SHP77 (cell line): ENCODE measurements around the gene HACD2.

Source experiments
- DNase-seq, 2 experiments: peaks; one replicate each; lab custom pipeline; 2025; lab: John Stamatoyannopoulos, UW

HACD2 gene

GRCh38 chr3:123481071-123481470, 103.8 kb downstream of the HACD2 start:
- DNase-seq = no peak

GRCh38 chr3:123480428-123480827, 104.4 kb downstream of the HACD2 start:
- DNase-seq = no peak

- DNase-seq = no peak
Measured at GRCh38 chr3:123479891-123480290, 105.0 kb downstream of the HACD2 start.

- DNase-seq = no peak
Measured at GRCh38 chr3:123478314-123478713, 106.5 kb downstream of the HACD2 start.

GRCh38 chr3:123476967-123477750, 107.7 kb downstream of the HACD2 start:
- peak; percentile 7 to 10 for DNase-seq

GRCh38 chr3:123475786-123476185, 109.1 kb downstream of the HACD2 start:
- no peak for DNase-seq

GRCh38 chr3:123471106-123471505, 113.7 kb downstream of the HACD2 start:
- no peak for DNase-seq

- no peak for DNase-seq
Measured at GRCh38 chr3:123469323-123469995, 115.4 kb downstream of the HACD2 start.

GRCh38 chr3:123467046-123467445, 117.8 kb downstream of the HACD2 start:
- DNase-seq = no peak

- DNase-seq = no peak
Measured at GRCh38 chr3:123464211-123464610, 120.6 kb downstream of the HACD2 start.

GRCh38 chr3:123459862-123460261, 125.0 kb downstream of the HACD2 start:
- no peak for DNase-seq

GRCh38 chr3:123458255-123458654, 126.6 kb downstream of the HACD2 start:
- no peak for DNase-seq

GRCh38 chr3:123457841-123458240, 127.0 kb downstream of the HACD2 start:
- DNase-seq = no peak

- DNase-seq = no peak
Measured at GRCh38 chr3:123453675-123454074, 131.2 kb downstream of the HACD2 start.

GRCh38 chr3:123451186-123451585, 133.7 kb downstream of the HACD2 start:
- DNase-seq = no peak

GRCh38 chr3:123449997-123450604, 134.8 kb downstream of the HACD2 start:
- DNase-seq = no peak

GRCh38 chr3:123449102-123449996, 135.5 kb downstream of the HACD2 start:
- no peak for DNase-seq

- DNase-seq = no peak
Measured at GRCh38 chr3:123448536-123449101, 136.2 kb downstream of the HACD2 start, which contains the start of gene ADCY5. TSS of gene ADCY5 (minus strand) at chr3:123449090. CDS start at chr3:123448545, 545 bp downstream.

- peak in 1 of 2 experiments; percentile 31 for DNase-seq
Measured at GRCh38 chr3:123447749-123448517, 136.9 kb downstream of the HACD2 start.

- DNase-seq = no peak
Measured at GRCh38 chr3:123447416-123447748, 137.5 kb downstream of the HACD2 start.

GRCh38 chr3:123446610-123447109, 138.2 kb downstream of the HACD2 start:
- DNase-seq = no peak
